Activated CD4-positive, CD25-positive, alpha-beta regulatory T cell treated with anti-CD3 and anti-CD28 coated beads, Interleukin-2, amount 50 U/mL, for 16 hours (primary cell): Measurements from ENCODE around the gene PDHB.

Source experiments
- DNase-seq: peaks from one replicate; pipeline ENCODE4 v3.0.0-alpha.2; 2020; ENCODE audit warnings: low read depth, low spot score

PDHB gene

DNA sequence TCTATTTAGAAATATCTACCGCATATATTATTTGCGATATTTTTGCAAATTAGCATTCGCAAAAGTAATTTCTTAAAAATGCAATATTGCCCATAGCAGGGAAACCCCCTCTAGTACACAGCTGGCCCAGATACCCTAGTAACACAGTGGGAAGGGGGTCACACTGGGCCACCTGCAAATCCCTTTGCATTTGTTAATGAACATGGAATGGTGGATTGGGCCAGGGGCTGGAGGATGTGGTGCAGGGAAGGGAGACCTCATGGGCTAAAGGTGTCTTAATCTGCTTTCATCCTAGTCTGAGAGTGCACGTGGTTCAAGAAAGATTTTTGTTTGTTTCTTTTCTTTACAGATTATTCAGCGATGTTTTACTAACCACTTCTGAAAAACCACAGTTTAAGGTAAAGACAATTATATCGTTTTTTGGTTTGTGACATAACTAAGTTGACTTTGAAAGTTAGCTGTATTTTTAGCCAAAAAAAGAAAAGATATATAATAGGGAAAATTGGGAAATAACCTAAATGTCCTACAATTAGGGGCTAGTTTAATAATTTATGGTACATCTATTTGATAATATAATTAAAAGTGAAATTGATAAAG is 30.0 kb downstream of the PDHB start:
- no peak for DNase-seq

DNA sequence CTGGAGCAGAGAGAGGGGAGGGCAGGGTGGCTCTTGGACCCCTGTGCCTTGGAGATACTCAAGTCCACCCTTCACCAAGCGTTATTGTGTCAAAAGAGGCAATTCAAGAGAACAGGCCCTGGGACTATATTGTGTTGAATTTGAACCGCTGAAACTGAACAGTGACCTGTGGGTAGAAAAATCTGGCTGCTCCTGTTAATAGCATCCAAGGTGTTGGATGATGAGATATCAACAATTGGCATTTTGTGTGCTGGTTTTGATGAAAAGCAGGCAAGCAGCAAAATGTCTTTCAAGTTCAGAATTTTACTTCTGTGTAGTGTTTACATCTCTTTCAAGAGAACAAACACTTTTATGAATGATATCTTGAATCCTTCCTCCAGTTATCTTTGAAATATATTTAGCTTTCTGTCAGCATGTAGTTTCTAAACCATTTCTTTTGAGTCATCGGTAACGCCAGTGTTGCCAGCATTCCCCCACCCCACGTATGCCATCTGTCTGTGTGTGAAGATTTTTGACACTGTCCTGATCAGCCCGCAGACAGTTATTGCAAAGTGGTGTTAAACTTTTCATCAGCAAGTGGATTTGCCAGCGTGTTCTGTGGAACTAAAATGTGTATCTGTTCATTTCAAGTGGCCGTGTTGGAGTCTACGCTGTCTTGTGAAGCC is 34.8 kb downstream of the PDHB start:
- DNase-seq, result no peak

DNA sequence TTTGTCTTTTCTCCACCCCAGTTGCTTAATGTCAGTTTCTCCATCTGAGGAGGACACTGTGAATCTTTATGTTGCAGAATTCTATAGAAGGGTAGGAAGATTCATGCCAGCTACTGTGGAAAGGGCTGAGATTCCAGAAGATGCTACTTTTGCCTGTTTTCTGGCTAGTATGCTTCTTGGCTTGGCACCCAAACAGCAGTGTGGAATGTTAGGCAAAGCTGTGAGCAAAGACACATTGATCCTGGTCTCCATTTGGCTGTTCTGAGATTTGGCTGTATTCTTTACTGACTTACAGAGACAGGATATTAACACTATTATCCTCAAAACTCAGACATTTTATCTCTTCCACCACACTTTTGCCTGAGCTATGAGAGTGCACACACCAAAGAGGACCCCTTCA is 39.3 kb downstream of the PDHB start:
- DNase-seq, result no peak

DNA sequence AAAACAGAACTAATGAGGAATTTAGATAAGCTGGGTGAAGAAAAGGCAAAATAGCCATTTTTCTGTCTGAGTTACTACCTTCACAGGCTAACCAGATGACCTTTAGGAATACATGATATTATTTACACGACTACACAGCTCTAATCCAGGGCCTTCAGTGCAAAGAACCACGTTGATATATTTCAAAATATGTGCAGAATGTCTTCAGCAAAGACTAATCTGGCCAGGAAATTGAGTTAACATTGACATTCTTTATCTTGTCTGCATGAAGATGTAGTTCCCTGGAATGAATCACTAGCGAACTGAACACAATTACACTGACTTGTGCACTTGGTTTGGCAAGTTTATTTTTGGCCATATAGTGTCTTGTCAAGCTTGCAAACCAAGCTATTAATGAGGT is 41.5 kb downstream of the PDHB start:
- no peak for DNase-seq

DNA sequence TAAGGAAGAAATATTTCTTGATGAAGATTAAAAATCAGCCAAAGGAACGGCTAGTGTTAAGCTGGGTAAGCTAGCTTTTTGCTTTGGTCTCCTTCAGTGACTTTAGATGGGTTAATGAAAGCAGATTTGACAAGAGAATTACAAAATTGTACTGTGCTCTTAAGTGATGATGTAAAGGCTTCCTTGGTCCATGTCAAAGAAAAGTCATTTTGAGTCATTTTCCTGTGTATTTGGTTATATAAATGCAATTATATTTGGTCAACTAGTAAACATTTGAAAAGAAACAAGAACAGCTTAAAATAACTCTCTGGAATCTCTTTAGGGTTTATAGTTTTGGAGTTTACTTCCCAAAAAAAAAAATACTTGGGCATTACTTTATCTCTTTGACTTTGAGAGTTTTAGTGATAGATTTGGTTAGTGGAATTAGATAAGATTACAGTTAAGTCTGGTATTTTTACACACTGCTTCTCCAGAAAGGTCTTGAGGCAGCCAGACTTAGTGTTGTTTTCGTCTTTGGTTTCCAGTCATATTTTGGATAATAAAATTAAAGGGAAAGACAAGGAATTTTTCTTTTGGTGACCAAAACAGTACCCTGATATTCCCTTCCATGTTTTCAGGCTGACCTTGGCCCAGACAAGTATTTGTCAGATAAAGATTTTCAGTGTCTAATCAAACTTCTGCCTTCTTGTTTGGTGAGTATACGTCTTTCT is 42.3 kb downstream of the PDHB start:
- no peak for DNase-seq

DNA sequence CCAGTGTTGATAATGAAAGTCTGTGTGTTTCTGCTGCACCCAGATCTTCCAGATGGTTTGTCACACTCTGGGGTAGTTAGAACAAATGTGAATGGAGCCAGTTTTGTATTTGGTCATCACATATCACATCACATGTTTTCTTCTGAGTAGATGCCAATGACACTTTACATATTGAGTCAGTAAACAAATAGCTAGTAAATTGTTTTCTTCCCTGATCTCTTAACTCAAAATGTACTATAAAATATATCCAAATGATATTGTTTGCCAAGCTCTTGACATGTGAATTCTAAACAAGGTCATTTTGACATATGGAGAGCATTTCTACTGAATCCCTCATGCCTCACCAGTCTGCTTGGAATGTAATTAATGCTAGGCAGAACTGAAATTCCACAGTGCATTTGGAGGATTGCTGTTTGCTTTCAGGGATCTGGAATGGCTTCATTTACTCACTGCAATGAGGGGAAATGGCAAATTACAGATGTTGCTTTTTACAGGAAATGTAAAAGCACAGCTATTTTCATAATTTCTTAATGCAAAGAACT is 45.0 kb downstream of the PDHB start:
- no peak for DNase-seq

DNA sequence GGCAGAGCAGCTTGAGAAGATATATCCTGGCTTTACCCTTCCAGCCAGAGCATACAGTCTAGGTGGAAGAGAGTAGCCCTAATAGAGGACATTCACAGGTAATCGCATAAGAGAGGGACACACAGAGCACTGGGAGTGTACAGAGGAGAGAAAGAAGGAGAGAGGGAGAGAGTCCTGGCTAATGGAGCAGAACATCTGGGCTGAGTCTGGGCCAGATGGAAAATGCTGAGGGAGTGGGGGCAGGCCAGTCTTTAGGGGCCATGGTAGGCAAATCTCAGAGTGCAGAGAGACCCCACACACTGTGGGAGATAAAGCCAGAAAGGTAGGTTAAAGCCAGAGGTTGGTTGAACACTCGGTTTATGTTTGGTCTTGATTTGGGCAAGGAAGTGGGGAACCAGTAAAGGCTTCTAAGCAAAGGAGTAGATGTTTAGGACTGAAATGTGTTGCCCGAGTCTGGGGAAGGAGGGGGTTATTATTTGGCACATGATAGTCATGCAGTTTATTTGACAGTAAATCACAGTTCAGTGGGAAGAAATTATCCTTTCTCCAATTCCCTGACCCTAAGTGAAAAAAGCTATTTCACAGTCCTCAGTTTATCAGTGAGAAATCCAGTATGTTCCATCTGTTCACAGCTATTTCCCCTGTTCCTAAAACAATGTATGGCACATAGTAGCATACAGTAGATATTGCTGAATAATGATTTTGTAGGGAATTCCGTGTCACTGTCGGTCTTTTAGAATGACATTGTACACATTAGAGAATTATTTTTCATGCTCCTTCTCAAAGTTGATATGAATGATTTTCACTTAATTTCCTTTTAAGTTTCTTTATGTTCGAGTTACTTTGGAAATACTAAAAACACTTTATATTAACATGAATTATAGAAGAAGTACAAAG is 45.7 kb downstream of the PDHB start:
- DNase-seq, result no peak

DNA sequence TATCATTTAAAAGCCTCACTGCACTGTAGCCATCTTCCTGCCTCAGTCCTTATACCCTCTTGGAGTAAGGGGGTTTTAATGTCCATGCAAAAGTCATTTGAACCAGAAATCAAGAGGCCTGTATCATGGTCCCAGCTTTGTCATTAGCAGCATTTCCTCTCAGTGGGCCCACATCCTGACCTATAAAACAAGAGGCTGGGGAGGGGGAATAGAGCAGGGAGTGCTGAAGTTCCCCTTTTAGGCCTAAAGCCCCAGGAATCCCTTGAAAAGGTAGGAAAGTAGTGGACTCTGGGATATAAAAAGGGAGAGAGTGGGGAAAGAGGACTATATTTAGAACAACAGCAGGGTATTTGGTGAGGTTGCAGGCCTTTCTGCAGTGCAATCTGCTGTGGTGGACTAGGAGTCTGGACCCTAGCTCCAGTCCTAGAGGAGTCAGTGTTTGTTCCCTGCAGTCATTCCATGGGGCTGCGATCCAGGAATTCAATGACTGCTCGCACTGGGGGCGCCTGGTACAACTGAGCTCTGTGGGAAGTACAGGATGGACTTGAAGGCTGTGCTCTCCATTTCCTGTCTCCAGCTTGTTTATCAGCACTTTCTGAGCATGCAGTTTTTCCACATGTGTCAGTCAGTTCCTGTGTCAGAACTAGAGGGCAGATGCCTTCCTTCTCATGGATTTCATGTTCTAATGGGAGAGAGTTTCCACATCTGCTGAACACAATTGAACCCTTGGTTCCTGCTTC is 46.8 kb downstream of the PDHB start:
- no peak for DNase-seq

DNA sequence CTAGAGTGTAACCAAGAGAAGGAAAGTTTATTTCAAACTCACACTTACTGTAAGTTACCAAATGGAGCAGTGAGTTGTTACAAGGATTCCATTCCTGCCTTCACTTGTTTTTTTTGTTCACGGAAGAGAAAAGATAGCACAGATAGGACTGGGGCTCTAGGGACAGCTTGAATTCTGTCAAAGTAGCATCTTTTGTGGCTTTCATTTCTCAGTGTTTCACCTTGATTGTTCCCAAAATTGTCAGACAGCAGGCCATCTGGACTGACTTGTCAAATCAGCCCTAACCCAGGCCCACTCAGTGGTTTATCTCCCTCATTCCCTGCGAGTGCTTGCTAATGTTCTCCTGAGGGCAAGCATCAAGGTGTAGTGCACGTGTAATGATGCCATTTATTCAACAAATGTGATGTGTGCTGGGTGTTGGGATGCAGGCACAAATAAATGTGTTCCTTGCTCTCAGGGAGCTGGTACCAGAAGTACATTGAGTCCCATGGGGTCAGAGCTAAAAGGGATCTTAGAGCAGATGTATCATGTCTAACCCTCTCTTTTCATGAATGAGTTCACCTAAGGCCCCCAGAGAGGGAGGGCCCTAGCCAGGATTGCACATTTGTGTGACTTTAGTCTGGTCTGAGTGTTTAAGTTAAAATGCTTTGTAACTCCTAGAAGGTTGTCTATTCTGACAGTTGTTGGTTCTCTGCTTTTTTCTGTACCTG is 49.1 kb downstream of the PDHB start:
- DNase-seq, result no peak

DNA sequence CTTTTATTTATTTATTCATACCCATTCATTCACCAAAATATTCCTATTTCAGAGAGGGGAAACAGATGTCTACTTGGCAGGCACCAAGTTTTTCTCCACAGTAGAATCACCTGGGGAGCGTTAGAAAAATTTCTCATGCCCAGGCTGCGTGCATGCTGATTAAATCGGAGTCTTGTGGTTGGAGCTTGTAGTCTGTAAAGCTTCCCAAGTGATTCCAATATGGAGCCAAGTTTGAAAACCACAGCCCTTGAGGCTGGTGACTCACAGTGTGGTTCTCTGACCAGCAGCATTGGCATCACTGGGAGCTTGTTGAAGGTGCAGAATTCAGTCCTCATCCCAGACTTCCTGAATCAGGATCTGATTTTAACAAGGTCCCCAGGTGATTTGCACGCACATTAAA is 49.7 kb downstream of the PDHB start:
- no peak for DNase-seq

DNA sequence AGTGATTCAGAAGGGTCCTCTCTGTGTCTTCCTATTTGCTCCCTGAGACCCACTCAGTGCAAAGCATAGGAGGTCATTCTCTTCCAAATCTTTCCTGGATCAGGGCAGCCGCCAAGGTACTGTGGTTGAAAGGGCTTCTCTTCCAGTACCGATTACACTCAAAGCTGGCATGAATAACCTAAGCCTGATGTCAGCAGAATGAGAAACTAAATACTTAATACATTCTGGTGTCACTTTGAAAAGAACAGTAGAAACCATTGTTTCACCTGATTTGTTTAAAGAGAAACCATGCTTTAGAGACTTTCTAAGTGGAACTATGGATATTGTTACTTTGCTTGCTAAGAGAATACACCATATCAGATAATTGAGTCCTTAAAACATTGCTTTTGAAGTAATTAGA is 50.2 kb downstream of the PDHB start:
- no peak for DNase-seq

DNA sequence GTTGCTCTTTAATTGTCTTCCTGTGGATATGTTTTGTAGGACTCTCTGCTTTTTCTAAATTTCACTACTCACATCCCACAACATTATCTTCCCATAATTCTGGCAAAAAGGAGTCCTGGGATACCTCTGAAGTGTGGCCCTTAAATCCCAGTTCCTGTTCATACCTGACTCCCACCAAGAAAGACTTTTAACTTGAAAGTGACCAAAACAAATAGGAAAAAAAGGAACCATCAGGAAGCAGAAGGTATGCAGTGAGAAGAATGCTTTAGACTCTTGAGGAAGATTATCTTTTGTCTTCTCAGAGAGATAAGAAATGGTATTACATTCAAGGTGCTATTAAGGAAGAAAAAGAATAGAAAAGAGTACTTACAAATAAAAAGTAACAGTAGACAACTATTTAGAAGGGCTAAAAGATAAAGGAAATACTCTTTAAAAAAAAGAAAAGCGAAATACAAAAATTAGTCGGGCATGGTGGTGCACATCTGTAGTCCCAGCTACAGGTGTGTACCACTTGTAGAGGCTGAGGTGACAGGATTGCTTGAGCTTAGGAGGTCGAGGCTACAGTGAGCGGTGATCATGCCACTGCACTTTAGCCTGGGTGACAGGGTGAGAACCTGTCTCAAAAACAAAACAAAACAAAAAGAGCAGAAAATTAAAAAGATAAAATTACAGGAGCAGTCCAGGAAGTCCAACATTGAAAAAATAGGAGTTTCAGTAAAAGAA is 54.1 kb downstream of the PDHB start:
- no peak for DNase-seq

DNA sequence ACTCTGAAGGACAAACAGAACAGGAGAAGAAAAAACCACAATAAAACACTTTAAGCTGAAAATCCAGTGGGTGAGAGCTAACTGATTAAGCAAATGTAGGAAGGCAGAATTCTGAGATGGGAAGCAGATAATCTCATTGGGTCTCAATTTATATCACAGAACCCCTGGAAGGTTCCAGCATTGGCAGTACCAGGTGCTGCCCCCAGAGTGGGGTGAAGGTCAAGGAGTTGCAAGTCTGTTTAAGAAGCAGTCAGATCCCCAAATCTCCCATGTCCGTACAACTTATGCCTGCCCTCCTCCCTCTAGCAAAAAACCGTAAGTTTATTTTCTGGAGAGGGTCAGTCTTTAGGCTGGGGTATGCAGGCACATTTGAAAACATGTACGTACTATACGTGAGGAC is 55.9 kb downstream of the PDHB start:
- DNase-seq, result no peak
